T1000 (cell line): ENCODE results near the gene MYO3A.

Experiments
- DNase-seq: peaks from one replicate; lab custom pipeline; 2025; ENCODE audit warnings: mixed read lengths; lab: John Stamatoyannopoulos, UW

MYO3A gene

DNA sequence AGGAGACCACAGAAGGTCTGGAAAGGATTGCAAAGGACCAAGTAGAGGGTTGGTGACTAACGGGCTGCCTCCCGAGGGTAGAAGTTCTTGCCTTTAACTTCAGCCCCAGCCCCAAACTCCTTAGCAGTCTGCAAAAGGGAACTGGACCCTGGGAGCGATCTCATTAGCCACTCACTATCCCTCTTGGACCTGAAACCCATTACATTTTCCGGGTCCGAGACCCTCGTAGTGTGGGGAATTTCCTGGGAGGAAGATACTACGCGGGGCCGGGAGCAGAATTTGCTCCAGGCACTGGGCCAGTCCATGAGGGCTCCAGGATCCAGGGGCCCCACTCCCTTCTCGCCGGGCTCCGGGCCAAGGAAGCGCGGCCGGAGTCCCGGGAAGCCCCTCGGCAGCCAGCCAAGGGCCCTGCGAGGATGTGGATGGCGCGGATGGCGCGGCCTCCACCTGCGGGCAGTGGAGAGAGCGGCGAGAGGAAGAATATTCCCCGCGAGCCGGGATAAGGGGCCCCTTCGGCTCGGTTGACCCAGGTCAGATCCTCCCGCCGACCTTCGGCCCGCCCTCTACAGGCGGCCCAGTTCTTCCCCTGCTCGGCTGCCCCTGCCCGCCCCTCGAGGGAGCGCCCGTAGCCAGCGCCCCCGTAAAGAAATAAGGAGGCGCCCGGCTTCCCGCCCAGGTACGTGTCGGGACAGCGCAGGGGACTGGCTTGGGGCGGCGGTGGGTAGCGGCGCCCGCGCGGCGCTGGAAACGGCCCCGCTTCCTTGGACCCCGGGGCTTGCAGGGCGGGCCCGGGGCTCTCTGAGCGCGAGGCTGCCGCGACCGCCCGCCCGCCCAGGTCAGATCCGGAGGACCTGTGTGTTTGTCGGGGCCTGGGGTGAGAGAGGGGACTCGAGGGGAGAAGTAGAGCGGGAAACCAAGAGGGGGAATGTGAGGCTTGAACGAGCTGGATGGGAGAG, at the start of gene MYO3A:
Gene MYO3A (plus strand): TSS at position 577 of the 956 bp plus-strand sequence. CDS start 17,882 bp downstream, outside the sequence.
- DNase-seq: no peak

DNA sequence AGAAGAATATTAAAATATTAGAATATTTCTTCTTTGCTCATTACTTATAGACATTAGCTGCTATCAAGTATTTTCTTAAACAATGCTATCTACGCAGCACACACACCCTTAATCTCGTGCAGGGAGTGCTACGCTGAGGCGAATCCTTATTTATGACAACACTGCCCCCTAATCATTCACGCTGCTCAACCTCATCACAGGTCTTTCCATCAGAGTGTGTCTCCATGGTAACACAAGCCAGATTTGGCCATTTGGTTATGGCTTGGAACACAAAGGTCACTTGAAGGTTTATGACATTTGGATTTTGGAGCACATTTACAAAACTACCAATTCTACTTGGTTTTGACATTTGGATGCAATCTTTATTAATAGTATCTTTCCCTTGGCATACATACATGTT, 45.4 kb upstream of the MYO3A start:
- DNase-seq: no peak

DNA sequence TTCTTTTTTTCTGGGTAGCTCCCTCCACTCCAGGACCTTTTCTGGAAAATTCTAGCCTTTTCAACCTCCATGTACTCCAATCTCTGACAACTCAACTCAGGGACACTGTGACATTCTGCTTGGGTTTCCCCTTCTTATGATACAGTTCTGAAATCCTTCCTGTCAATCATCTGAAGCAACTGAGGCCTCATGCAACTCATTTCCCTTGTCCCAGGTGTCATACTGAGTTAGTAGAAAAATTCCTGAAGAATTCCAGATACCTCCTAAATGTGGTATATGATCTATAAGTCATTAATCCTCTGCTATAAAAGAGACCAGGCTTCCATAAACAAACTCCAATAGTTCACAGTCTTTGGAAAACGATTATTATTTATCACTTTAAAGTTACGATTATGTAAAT, 43.0 kb upstream of the MYO3A start:
- DNase-seq: no peak

DNA sequence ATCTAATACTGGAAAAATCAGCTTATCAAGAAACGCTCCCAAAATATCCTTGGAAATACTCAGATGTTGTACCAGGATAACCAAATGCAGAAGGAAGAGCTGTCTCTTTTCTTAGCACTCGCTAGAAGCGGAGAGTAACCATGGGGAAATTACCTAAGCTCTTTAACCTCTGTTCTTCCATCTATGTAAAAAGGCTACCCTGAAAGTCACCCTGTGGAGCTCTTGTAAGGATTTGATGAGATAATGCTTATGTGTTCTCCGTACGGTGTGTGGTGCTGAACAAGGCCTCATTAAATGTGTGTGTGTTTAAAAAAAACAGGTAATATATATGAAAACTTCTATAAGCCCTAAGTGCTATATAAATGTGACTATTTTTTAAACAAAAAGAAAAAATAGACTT, 38.2 kb upstream of the MYO3A start:
- DNase-seq: no peak

GRCh38 chr10:25896421-25896820, 37.6 kb upstream of the MYO3A start:
- no peak for DNase-seq

GRCh38 chr10:25899304-25899703, 34.7 kb upstream of the MYO3A start:
- no peak for DNase-seq

DNA sequence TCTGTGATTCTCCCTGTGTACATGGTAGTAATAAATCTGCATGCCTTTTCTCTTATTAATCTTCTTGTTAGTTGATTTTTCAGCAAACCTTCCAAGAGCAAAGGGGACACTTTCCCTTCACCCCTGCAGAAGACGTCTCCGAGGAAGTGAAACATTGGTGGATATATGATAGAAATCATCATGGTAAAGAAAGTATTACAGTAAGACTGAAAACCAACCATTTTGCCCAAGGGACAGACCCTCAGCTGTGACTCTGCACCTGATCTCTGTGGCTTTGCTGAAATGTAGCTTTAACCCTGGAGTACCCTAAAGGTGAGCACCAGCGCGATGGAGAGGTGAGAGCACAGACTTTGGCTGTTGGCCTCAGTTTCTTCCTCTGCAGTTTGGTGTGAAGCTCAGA, 32.8 kb upstream of the MYO3A start:
- no peak for DNase-seq

GRCh38 chr10:25902002-25902401, 32.0 kb upstream of the MYO3A start:
- no peak for DNase-seq

DNA sequence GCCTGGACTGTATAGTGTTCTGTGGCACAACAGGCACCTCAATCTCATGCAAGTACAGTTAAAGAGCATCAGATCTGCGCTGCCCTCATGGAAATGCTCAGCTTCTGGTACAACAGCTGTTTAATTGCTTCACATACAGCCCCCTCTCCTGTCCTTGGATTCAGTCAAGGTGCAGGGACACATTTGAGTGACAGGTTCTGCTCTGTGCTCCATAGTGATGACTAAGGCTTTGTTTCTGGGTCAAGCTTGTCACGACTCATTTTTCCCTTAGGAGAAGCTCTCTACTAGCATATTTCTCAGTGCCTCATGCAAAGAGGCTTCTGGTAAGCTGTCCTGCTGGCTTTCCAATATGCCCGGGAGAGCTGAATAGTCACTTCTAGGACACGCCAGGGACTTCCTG, 26.8 kb upstream of the MYO3A start:
- DNase-seq: no peak

GRCh38 chr10:25912866-25913265, 21.2 kb upstream of the MYO3A start:
- DNase-seq: no peak

GRCh38 chr10:25914776-25915175, 19.3 kb upstream of the MYO3A start:
- no peak for DNase-seq

DNA sequence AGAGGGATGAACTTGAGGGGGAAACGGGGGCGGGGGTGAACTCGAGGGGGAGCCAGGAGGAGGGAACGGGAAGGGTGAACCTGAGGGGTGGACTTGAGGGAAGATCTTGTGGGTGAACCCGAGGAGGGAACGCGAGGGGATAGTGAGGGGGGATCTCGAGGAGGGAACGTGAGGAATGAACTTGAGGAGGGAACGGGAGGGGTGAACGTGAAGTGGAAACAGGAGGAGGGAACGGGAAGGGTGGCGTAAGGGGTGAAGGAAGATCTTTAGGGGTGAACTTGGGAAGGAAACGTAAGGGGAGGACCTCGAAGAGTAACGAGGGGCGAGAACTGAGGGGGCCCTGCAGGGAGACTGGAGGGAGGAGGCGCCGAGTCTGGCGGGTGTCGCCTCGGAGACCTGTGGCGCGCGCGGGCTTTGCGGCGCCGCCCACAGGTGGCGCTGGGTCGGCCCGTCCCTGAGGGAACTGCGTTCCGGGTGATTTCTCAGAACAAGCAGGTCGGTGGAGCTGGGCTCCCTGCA, 651 bp downstream of the MYO3A start:
- no peak for DNase-seq

DNA sequence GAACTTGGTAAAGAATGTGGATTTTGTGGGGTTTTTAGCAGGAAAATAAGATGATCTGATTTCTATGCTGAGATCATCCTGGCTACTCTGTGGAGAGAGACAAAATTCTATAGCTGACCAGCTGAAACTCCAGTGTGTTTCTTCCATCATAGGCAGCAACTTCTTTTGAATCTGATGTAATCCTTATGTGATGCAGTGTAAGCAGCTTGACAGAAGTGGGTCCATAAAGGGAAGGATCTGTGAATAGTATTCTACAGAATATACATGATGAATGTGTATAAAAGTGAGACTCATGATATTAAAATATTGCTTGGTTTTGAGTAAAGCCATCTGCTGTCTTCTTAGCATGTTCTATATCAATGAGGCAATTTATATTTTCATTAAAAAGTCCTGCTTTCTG, 4.4 kb downstream of the MYO3A start:
- DNase-seq: no peak

- DNase-seq: no peak
These were observed 10.7 kb downstream of the MYO3A start for GRCh38 chr10:25944771-25945170.

DNA sequence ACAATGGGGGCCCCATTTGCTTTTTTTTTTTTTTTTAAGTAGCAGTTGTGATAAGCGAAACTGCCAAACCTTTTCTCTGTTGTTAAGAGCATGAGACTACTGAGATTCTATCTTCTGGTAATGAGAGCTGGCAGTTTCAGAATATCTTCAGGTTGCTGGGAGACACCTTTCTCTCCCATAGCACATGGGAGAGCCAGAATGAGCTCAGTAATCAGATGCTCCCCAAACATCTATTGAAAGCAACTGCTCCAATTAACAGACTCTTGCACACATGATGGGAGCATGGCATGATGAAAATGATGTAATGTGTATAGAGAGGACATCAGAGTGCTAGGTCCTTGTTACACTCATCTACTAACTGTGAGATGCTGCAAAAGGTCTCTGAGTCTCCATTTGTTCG, 18.8 kb downstream of the MYO3A start:
- no peak for DNase-seq

DNA sequence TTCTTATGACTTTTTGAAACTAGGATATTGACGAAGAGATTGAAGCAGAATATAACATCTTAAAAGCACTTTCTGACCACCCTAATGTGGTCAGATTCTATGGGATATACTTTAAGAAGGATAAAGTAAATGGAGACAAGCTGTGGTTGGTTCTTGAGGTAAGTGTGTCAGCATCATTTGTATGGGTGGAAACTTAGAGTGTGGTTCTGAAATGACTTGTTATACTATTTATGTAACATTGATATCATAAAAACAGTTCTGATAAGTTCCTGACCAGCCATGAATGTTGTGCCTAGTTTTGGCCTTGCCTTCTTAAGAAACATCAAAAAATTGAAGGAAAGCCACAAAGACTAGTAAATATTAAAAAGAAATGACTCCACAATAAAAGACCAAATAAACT, 20.8 kb downstream of the MYO3A start:
- no peak for DNase-seq

- DNase-seq: no peak
These were observed 25.7 kb downstream of the MYO3A start for GRCh38 chr10:25959540-25960232.

GRCh38 chr10:25965584-25965983, 31.6 kb downstream of the MYO3A start:
- DNase-seq: no peak

DNA sequence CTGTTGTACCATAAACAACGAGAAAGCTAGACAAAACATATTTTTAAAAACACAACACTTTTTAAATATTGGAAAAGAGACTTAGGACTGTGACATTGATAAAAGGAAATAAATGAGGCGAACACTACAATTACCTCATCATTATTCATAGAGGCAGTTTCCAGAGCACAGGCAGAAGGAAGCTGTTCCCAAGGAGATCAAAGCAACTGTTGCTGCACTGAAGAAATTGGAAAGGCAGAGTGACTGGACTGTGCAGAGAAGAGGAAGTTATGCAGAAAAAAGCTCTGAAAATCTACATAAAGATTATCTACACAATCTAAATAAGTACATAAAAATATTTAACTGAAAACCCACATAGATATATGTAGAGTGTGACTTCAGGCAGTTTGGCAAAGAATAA, 32.8 kb downstream of the MYO3A start:
- no peak for DNase-seq

GRCh38 chr10:25972631-25973030, 38.6 kb downstream of the MYO3A start:
- DNase-seq: no peak

DNA sequence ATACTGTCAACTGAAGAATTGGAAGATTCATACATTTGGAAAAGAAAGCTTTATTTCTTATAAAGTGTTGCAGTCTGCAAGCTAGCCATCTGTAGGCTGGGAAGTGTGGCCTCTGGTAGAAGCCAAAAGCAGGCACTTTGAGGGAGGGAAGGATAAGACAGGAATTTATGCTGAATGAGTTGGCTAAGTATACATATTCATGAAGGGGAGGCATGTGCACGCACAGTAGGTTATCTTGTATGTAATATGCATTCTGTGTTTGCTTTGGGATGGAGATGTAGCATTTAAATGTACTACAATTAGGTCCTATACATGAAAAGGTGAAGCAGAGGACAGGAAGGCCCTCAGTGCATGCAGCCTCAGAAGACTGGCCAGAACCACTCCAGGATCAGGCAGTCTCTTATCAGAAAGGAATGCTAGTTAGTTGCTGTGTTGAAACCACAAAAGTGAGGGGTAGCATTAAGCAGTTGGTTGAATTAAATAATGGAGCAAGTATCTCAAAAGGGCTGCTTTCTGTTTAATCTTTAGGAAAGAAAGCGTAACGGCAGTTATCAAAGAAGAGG, 40.9 kb downstream of the MYO3A start:
- no peak for DNase-seq

GRCh38 chr10:25978771-25979170, 44.7 kb downstream of the MYO3A start:
- no peak for DNase-seq

DNA sequence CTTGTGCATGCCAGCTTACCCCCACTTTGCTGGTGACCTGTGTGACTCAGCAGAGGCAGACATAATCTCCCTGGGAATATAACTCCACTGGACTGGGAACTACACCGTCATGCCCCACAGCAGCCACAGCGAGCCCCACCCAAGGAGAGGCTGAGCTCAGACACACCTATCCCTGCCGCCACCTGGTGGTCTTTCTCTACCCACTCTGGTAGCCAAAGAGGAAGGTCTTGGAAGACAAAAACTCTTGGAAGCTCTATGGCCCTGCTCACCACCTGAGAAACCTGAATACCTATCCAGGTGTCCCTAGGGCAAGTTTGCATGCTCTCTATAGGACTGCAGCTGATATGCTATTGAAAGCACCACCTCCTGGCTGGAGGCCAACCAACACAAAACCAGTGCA, 48.1 kb downstream of the MYO3A start:
- no peak for DNase-seq
